ENCODE results near the gene PPM1N.

DNA sequence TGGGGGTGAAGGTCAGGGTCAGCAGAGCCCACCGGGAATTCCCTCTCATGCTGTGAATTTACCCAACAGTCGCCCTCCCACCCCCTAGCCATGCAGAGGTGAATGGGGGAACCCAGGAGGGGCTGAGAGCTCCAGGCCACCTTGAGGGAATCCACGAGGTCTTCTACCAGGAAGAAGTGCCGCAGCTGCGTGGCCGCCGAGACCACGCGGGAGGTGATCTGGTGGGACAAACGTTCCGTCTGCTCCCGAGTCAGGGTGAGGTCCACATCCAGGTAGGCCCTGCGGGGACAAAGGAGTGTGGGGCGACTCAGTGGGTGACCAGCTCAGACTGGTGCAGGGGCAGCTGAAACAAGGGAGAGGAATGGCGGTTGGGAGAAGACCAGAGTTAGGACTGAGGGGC lies 9.5 kb upstream of the PPM1N start:
- TF ChIP-seq, protein P1, sequence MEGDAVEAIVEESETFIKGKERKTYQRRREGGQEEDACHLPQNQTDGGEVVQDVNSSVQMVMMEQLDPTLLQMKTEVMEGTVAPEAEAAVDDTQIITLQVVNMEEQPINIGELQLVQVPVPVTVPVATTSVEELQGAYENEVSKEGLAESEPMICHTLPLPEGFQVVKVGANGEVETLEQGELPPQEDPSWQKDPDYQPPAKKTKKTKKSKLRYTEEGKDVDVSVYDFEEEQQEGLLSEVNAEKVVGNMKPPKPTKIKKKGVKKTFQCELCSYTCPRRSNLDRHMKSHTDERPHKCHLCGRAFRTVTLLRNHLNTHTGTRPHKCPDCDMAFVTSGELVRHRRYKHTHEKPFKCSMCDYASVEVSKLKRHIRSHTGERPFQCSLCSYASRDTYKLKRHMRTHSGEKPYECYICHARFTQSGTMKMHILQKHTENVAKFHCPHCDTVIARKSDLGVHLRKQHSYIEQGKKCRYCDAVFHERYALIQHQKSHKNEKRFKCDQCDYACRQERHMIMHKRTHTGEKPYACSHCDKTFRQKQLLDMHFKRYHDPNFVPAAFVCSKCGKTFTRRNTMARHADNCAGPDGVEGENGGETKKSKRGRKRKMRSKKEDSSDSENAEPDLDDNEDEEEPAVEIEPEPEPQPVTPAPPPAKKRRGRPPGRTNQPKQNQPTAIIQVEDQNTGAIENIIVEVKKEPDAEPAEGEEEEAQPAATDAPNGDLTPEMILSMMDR (conservative IDR thresholded peaks at IDR 0.05; ENCODE audit: low read depth, low read length) = no peak
- TF ChIP-seq RFX5 (IDR thresholded peaks at IDR 0.05; ENCODE audit: low read depth, low read length) (no peak), MXI1 (IDR thresholded peaks at IDR 0.05; ENCODE audit: borderline replicate concordance, low read depth, low read length) (no peak), CEBPB (IDR thresholded peaks at IDR 0.05; ENCODE audit: low read depth, low read length) (no peak), BHLHE40 (IDR thresholded peaks at IDR 0.05; ENCODE audit: low read depth, low read length) (no peak), ELK1 (IDR thresholded peaks at IDR 0.05; ENCODE audit: borderline replicate concordance, low read depth, low read length) (no peak), RAD21 (IDR thresholded peaks at IDR 0.05; ENCODE audit: low read length) (no peak), POLR2A (IDR thresholded peaks at IDR 0.05; ENCODE audit: low read depth, low read length) (no peak), CHD1 (IDR thresholded peaks at IDR 0.05; ENCODE audit: low read depth, low read length) (no peak)
